Activated naive CD8-positive, alpha-beta T cell treated with anti-CD3 and anti-CD28 coated beads, Interleukin-2, amount 50 U/mL, for 24 hours (primary cell): ENCODE data around the gene HMOX1.
A peak's percentile ranks its signal among the peaks of the same experiment; 100 is the strongest.

Experiments used
- ATAC-seq: fragments of 150-1000 bp; cut with Tn5 transposase; one replicate; pipeline ENCODE4 v1.10.0; 2021
- DNase-seq: peaks from one replicate; pipeline ENCODE4 v3.0.0; 2021
- H3K27ac Mint-ChIP-seq: one replicate; pipeline ENCODE4 v1.8.0; 2021; ENCODE audit warnings: mild to moderate bottlenecking, mixed read lengths
- H3K27me3 Mint-ChIP-seq: one replicate; pipeline ENCODE4 v1.8.0; 2021; ENCODE audit warnings: mixed read lengths
- H3K36me3 Mint-ChIP-seq: one replicate; pipeline ENCODE4 v1.8.0; 2021; ENCODE audit warnings: low read depth, mixed read lengths
- H3K4me1 Mint-ChIP-seq: one replicate; pipeline ENCODE4 v1.8.0; 2021; ENCODE audit warnings: mixed read lengths
- H3K4me3 Mint-ChIP-seq: one replicate; pipeline ENCODE4 v1.8.0; 2021; ENCODE audit warnings: mild to moderate bottlenecking, moderate library complexity, mixed read lengths
- H3K9me3 Mint-ChIP-seq: one replicate; pipeline ENCODE4 v1.8.0; 2021; ENCODE audit warnings: mixed read lengths

The HMOX1 gene, protein sequence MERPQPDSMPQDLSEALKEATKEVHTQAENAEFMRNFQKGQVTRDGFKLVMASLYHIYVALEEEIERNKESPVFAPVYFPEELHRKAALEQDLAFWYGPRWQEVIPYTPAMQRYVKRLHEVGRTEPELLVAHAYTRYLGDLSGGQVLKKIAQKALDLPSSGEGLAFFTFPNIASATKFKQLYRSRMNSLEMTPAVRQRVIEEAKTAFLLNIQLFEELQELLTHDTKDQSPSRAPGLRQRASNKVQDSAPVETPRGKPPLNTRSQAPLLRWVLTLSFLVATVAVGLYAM

DNA sequence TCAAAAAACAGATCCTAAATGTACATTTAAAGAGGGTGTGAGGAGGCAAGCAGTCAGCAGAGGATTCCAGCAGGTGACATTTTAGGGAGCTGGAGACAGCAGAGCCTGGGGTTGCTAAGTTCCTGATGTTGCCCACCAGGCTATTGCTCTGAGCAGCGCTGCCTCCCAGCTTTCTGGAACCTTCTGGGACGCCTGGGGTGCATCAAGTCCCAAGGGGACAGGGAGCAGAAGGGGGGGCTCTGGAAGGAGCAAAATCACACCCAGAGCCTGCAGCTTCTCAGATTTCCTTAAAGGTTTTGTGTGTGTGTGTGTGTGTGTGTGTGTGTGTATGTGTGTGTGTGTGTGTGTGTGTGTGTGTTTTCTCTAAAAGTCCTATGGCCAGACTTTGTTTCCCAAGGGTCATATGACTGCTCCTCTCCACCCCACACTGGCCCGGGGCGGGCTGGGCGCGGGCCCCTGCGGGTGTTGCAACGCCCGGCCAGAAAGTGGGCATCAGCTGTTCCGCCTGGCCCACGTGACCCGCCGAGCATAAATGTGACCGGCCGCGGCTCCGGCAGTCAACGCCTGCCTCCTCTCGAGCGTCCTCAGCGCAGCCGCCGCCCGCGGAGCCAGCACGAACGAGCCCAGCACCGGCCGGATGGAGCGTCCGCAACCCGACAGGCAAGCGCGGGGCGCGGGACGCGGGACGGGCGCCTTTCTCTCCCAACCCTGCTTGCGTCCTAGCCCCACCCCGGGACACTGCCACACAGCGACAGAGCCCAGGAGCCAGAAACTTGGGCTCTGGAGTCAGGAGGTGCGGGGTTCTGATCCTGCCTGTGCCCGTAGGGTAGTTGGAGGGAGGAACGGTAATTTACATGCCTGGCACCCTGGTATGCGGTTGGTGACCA lies at the start of gene HMOX1:
Gene HMOX1 (plus strand): TSS at position 560 of the 887 bp plus-strand sequence. CDS start 78 bp downstream, at position 638.
- peaks cover 41% of the 10 kb centered on the region for H3K27me3 Mint-ChIP-seq
- H3K4me3 Mint-ChIP-seq: peak within 1 kb of the TSS; percentile 50
- no peaks in the 10 kb centered on the region for H3K36me3 Mint-ChIP-seq
- peak; percentile 66 for DNase-seq
- H3K27ac Mint-ChIP-seq: no peak within 1 kb of the TSS
- peaks cover 19% of the 10 kb centered on the region for H3K4me1 Mint-ChIP-seq
- peak; percentile 72 for ATAC-seq
- H3K9me3 Mint-ChIP-seq: no peaks in the 10 kb centered on the region

DNA sequence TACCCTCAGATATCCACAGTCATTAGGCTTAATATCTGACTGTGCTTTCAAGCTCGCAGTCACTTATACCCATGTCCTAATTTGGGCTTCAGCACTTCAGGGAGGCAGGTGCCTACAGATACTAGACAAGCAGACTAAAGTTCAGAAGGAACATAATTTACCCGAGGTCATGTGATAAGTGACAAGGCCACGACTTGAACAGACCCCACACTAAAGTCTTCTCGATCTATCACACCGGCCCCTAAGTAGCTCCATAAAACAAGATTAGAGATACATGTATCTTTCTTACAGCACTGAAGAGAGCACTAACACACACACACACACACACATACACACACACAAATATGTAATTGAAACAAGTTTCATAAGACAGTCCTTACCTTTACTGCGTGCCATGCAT lies 48.6 kb upstream of the HMOX1 start:
- no peak for ATAC-seq
- Mint-ChIP-seq H3K27me3 (no peaks in the 10 kb centered on the region), H3K4me1 (peaks cover 39% of the 10 kb centered on the region), H3K4me3 (no peak overlapping the region), H3K36me3 (peaks cover 3% of the 10 kb centered on the region), H3K9me3 (no peaks in the 10 kb centered on the region), H3K27ac (no peak overlapping the region)
- DNase-seq: no peak

- Mint-ChIP-seq H3K27me3 (no peaks in the 10 kb centered on the region), H3K4me3 (no peak overlapping the region), H3K36me3 (peaks cover 3% of the 10 kb centered on the region), H3K9me3 (no peaks in the 10 kb centered on the region), H3K4me1 (peaks cover 36% of the 10 kb centered on the region), H3K27ac (no peak overlapping the region)
- ATAC-seq (no peak), DNase-seq (no peak)
These were observed 47.7 kb upstream of the HMOX1 start for GRCh38 chr22:35333220-35333619.

DNA sequence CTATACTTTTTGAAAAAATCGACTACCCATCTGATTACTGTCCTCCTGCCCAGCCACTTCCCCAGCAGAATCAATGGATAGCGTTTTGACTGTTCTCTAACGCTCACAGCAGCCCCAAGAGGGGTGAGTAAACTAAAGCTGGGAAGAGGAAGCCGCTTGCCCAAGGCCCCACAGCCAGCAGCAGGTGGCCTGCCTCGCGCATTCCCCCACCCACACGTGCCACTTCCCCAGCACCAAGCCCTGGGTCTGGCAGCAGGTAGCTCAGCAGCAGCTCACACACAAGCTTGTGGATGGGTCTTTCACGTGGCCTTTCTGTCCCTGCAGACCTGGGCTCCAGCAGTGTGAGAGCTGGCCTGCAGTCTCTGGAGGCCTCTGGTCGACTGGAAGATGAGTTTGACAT lies 46.9 kb upstream of the HMOX1 start:
- Mint-ChIP-seq H3K4me3 (no peak overlapping the region), H3K27ac (peak overlapping the region; percentile 16), H3K9me3 (no peaks in the 10 kb centered on the region), H3K27me3 (no peaks in the 10 kb centered on the region), H3K36me3 (peaks cover 3% of the 10 kb centered on the region), H3K4me1 (peaks cover 35% of the 10 kb centered on the region)
- DNase-seq: peak; percentile 36
- peak; percentile 47 for ATAC-seq

- ATAC-seq: no peak
- no peak overlapping the region for H3K4me3 Mint-ChIP-seq
- H3K36me3 Mint-ChIP-seq: peaks cover 7% of the 10 kb centered on the region
- no peaks in the 10 kb centered on the region for H3K9me3 Mint-ChIP-seq
- peaks cover 20% of the 10 kb centered on the region for H3K4me1 Mint-ChIP-seq
- no peaks in the 10 kb centered on the region for H3K27me3 Mint-ChIP-seq
- peak overlapping the region; percentile 42 for H3K27ac Mint-ChIP-seq
- DNase-seq: no peak
These were observed 45.4 kb upstream of the HMOX1 start for GRCh38 chr22:35335468-35335867.

- no peaks in the 10 kb centered on the region for H3K9me3 Mint-ChIP-seq
- H3K4me1 Mint-ChIP-seq: peaks cover 13% of the 10 kb centered on the region
- H3K27me3 Mint-ChIP-seq: no peaks in the 10 kb centered on the region
- H3K27ac Mint-ChIP-seq: peak overlapping the region; percentile 42
- ATAC-seq (no peak), DNase-seq (no peak)
- H3K36me3 Mint-ChIP-seq: peaks cover 6% of the 10 kb centered on the region
- no peak overlapping the region for H3K4me3 Mint-ChIP-seq
These were observed 44.7 kb upstream of the HMOX1 start for GRCh38 chr22:35335936-35336781.

DNA sequence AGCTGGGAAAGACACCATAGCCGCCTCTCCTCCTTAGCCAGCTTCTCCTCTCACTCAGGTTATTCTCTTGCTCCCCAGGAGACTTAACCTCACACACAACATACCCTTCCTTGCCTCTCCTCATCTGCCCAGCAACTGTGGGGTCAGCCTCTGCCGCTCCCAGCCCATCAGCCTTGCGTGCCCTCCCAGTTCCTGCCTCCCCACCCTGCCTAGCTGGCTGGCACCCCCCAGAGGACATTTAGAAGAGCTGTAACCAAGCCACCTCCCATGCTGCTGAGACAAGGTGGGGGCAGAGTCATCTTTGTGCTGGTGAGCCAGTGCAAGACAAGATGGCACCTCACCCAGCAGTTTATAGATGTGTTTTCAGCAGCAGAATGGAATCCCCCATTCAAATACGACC lies 43.0 kb upstream of the HMOX1 start:
- ATAC-seq: peak; percentile 45
- H3K9me3 Mint-ChIP-seq: no peaks in the 10 kb centered on the region
- H3K4me1 Mint-ChIP-seq: peaks cover 12% of the 10 kb centered on the region
- H3K27ac Mint-ChIP-seq: no peak overlapping the region
- no peak for DNase-seq
- no peaks in the 10 kb centered on the region for H3K27me3 Mint-ChIP-seq
- H3K36me3 Mint-ChIP-seq: peaks cover 5% of the 10 kb centered on the region
- no peak overlapping the region for H3K4me3 Mint-ChIP-seq

DNA sequence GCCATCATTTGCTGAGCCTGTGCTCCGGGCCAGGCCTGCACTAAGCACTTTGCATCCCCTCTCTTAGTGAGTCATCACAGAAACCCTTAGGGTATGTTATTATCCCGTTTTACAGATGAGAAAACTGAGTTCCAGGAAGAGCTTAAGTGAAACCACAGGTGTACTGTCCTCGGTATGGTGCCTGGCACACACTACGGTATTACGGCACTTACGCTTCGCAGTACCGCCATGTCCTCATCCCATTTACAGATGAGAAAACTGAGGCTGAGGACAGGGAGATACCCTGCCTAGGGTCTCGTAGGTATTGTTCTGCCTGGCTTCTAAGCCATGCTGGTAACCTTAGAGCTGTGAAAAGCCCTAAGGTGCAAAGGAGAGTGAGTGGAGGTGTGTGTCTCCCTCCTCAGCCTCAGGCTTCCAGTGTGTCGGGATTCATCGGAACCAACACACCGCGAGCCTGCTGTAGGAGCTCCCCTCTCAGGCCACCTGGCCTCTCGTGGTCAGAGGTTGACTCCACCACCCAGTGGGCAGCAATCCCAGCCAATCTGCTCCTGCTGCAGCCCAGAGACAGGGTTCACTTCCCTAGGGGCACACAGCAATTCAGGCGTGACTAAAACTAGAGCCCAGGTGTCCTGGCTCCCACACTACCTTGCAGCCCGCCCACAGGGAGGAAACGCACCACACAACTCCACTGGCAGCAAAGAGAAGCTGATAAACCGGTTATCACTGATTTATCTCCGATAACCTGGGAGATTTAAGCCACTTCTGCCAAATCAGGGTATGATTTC lies 39.6 kb upstream of the HMOX1 start:
- Mint-ChIP-seq H3K4me3 (no peak overlapping the region), H3K27me3 (no peaks in the 10 kb centered on the region), H3K4me1 (no peaks in the 10 kb centered on the region), H3K9me3 (no peaks in the 10 kb centered on the region), H3K36me3 (peaks cover 5% of the 10 kb centered on the region), H3K27ac (no peak overlapping the region)
- no peak for DNase-seq
- no peak for ATAC-seq

- no peak overlapping the region for H3K4me3 Mint-ChIP-seq
- no peaks in the 10 kb centered on the region for H3K4me1 Mint-ChIP-seq
- peaks cover 5% of the 10 kb centered on the region for H3K36me3 Mint-ChIP-seq
- ATAC-seq (peak; percentile 18), DNase-seq (no peak)
- no peaks in the 10 kb centered on the region for H3K27me3 Mint-ChIP-seq
- H3K9me3 Mint-ChIP-seq: no peaks in the 10 kb centered on the region
- no peak overlapping the region for H3K27ac Mint-ChIP-seq
These were observed 38.5 kb upstream of the HMOX1 start for GRCh38 chr22:35342390-35342789.

- Mint-ChIP-seq H3K4me3 (no peak overlapping the region), H3K27me3 (no peaks in the 10 kb centered on the region), H3K27ac (no peak overlapping the region), H3K4me1 (no peaks in the 10 kb centered on the region), H3K9me3 (no peaks in the 10 kb centered on the region), H3K36me3 (peaks cover 5% of the 10 kb centered on the region)
- ATAC-seq: peak; percentile 5
- no peak for DNase-seq
These were observed 37.0 kb upstream of the HMOX1 start for GRCh38 chr22:35343664-35344550.

GRCh38 chr22:35344956-35345690 lies 35.8 kb upstream of the HMOX1 start:
- ATAC-seq (no peak), DNase-seq (no peak)
- peaks cover 2% of the 10 kb centered on the region for H3K36me3 Mint-ChIP-seq
- no peaks in the 10 kb centered on the region for H3K27me3 Mint-ChIP-seq
- no peak overlapping the region for H3K27ac Mint-ChIP-seq
- H3K9me3 Mint-ChIP-seq: no peaks in the 10 kb centered on the region
- no peak overlapping the region for H3K4me3 Mint-ChIP-seq
- H3K4me1 Mint-ChIP-seq: no peaks in the 10 kb centered on the region

DNA sequence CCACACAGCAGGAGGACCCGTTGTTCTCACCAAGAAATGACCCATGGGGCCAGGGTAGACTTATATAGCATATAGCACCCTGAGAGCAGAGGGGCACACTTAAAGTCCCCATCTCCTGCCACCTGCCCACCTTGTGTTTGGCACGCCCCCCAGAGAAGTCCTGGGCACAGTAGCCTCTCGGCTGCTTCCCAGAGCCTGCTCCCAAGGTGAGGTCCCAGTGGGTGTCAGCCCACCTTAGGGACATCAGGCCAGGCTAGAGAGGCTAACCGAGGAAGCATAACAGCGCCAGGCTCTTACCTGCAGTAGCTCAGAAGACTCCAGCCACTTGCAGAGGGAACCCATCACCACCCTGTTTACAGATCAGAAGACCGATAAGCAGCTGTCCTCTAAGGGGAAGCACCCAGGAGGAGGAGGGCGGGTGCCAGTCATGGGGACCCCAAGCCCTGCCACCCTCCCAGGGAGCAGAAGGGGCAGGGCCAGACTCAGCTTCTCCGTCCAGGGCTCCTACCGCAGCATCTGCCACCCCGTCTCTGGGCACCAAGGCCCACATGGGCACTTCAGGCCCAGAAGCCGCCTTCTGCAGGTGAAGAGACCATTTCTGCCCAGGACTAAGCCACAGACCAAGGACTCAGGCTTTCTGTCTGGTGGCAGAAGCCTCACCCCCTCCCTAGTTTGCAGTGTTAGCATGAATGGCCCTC lies 34.9 kb upstream of the HMOX1 start:
- ATAC-seq (no peak), DNase-seq (no peak)
- H3K9me3 Mint-ChIP-seq: no peaks in the 10 kb centered on the region
- no peak overlapping the region for H3K27ac Mint-ChIP-seq
- no peak overlapping the region for H3K4me3 Mint-ChIP-seq
- peaks cover 2% of the 10 kb centered on the region for H3K4me1 Mint-ChIP-seq
- H3K27me3 Mint-ChIP-seq: no peaks in the 10 kb centered on the region
- no peaks in the 10 kb centered on the region for H3K36me3 Mint-ChIP-seq
